GM21390 (cell line): Measurements from ENCODE around the gene IPCEF1.

ENCODE experiments used
- ATAC-seq: cut with Tn5 transposase; IDR thresholded peaks from one replicate; pipeline ENCODE4 v1.9.1; 2021; ENCODE audit not compliant: unreplicated experiment

IPCEF1 gene

GRCh38 chr6:154356690-154357089, at the start of gene IPCEF1:
TSS of gene IPCEF1 (minus strand) at chr6:154356803. CDS start at chr6:154265947, 90,856 bp downstream.
- ATAC-seq: no peak

GRCh38 chr6:154406301-154406700, 49.7 kb upstream of the IPCEF1 start:
- ATAC-seq: no peak

DNA sequence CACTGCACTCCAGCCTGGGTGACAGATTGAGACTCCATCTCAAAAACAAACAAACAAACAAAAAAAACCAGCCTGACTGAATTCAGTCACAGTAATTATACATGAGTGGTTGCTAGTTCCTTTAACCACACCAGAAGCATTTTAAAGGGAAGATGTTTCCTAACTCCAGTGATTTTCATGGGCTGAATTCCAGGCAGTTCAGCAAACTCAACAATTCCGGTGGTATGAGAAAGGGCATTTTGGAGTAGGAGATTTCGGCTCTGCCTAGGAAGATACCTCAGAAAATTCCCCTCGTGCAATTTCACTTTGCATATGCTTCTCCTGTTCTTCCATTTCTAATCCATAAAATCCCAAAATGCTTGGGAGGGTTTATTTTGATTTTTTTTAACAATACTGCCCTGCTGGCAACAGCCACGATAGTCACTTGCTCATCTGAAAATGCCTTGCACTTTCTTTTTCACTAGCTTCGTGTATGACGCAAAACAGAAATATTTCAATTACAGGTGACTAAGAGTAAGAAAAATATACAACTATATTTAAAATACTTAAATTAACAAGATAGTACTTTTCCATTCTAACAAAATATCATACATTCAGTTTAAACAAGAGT, 48.3 kb upstream of the IPCEF1 start:
- ATAC-seq: peak; percentile 45

DNA sequence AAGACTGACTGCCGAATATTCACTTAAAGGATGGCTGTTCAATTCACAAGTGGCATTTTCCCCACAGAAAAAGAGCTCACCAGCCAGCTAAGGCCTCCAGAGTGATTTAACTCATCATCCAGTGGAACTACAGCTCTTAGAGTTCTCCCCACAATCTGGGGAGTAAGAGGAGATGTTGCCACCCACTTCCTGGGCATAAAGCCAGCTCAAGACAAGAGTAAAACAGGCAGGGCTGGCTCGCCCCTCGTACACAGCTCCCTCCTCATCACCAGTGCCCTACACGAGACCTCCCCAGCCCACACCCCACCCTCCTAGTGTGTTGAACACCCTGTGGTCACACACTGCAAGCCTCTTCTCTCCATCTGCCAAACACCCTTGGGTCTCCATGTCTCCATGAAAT, 47.2 kb upstream of the IPCEF1 start:
- ATAC-seq: no peak

DNA sequence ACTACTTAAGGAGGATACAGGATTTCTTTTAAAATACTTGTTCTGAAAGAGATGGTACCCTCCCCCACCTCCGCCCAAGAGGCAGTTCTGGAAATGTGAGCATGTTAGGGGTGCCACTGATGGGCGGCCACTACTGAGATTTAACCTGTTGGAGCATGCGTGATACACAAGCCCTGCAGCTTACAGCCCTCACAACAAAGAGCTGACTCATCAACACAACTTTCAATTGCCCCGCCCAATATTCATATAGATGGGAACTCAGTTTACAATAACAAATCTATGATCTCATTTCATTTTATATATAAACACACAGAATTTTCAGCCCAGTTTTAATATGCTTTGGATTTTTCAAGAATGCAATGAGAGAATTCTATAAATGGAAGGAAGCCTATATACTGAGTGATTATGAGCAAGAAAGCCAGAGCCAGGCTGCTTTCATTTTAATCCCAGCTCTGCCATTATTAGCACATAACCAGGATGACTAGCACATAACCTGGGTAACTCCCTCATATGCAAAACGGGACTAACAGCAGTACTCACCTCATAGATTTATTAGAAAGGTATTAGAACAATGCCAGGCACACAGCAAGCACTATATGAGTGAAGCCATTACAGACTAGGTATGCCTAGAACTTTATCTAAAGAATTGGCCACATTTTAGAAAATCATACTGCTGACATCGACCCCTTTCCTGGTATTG, 45.6 kb upstream of the IPCEF1 start:
- no peak for ATAC-seq

DNA sequence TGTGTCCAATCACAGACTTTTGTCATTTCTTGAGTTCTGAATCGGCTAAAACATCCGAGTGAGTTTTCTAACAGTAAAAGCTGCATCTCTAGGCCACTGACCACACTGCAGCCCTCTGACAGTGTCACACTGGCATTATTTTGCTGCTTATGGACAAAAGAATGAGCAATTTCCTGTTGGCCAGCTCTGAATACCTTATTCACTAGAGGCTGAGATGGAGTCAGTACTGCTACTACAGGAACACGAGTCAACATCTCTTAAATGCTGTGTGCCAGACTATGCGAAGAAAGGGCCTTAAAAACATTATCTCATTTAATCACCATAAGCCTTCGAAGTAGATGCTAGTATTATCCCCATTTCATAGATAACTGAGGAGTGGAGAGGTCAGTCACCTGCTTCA, 42.5 kb upstream of the IPCEF1 start:
- ATAC-seq: no peak

DNA sequence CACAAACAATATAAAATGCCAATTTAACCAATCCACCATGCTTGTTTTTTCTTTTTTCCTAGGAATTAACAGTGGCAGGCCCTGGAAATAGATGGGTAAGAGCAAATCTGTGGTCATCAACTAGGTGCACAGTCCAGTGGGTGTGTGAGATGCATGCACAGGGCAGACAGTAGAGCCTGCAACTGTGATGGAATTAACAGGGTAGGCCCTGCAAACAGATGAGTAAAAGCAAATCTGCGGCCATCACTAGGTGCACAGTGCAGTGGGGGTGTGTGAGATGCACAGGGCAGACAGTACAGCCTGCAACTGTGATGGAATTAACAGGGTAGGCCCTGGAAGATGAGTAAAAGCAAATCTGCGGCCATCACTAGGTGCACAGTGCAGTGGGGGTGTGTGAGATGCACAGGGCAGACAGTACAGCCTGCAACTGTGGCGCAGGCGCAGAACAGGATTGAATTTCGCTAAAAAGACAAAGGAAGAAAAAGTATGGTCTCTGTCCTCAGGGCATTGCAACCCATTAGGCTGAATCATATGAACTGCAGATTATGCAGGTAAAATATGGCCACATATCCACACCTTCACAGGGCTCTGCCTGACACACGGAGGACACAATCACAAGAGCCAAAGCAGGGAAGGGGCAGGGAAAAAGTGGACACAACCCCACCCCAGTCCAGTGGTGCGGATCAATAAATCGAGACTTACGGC, 41.0 kb upstream of the IPCEF1 start:
- no peak for ATAC-seq

DNA sequence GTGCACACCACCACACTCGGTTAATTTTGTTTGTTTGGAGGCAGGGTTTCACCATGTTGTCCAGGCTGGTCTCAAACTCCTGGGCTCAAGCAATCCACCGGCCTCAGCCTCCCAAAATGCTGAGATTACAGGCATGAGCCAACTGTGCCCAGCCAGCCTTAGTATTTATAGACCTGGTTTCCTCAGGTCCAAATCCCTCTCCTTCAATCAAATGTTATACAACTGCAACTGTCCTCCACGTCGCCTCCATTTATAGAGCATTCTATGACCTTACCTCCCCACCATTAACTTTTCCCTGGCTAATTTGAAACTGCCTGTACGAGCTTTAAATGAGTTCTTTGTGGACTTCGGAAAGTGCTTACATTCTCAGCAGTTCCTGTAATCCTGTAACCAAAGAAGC, 39.3 kb upstream of the IPCEF1 start:
- no peak for ATAC-seq

GRCh38 chr6:154395316-154395715, 38.7 kb upstream of the IPCEF1 start:
- ATAC-seq: no peak

- no peak for ATAC-seq
These were observed 38.0 kb upstream of the IPCEF1 start for GRCh38 chr6:154394571-154394970.

GRCh38 chr6:154390034-154390433, 33.4 kb upstream of the IPCEF1 start:
- ATAC-seq: no peak

- no peak for ATAC-seq
These were observed 32.2 kb upstream of the IPCEF1 start for GRCh38 chr6:154388803-154389202.

DNA sequence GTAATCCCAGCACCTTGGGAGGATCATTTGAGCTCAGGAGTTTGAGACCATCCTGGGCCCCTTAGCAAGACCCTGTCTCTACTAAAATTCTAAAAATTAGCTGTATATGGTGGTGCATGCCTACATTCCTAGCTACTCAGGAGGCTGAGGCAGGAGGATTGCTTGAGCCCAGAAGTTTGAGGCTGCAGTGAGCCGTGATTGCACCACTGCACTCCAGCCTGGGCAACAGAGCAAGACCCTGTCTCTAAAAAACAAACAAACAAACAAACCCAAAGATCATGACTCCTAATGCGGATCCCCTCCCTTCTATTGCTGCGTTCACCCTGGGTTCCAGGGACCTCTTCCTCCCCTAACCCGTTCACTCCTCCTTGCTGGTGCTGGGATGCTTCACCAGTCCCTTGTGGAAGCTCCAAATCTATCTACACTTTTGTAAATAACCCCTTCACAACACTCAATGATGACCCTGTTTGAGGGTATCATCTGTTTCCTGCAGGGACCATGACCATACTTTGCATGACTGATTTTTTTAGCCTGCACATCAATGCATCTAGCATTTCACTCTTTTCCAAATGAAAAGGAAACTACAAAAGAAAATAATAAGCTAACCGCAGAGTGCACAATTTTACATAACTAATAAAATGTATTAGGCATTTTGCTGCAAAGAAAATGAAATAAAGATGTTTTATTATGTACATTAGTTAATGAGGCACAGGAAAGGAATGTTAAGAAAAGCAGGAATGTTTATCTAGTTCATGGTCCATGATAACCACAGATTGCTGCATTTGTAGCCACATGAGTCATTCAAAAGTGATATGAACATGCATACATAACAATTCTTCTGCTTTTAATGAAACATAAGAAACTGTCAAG, 30.5 kb upstream of the IPCEF1 start:
- no peak for ATAC-seq

GRCh38 chr6:154384191-154384590, 27.6 kb upstream of the IPCEF1 start:
- no peak for ATAC-seq

- no peak for ATAC-seq
These were observed 26.7 kb upstream of the IPCEF1 start for GRCh38 chr6:154383273-154383672.

DNA sequence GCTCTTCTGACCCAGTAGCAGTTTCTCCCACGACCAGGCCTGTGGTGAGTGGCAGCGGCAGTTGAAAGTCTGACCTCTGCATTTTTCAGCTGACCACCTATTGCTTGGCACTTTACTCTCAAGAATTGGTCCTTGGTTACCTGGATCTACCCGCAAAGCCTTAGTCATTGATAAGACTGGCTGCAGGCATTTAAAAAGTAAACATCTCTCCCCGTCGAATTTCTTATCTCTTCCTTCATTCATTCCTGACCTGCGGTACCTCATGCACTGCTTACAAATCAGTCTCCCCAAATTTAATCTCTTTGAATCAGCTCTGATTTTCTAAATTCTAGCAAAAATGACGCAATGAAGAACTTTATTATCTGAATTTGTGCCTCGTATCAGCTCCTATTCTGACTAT, 26.1 kb upstream of the IPCEF1 start:
- no peak for ATAC-seq

GRCh38 chr6:154381548-154381947, 24.9 kb upstream of the IPCEF1 start:
- no peak for ATAC-seq

DNA sequence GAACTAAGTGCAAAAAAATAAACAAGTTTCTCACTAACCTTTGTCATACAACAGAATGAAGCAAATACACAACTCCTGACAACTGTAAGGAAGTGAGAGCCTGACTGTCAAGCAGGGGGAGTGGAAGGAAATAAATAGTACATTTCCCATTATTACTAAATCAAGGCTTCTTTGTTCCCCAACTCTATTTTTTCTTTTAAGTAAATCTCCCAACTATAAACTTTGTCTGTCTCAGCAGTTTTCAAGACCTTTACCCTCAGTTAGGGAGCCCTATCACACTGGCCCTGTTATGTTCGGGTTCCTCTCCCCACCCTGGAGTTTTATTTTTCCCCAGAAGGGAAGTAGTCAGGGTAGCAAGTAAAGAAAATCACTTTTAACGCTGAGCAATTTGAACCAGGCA, 24.1 kb upstream of the IPCEF1 start:
- no peak for ATAC-seq

GRCh38 chr6:154379585-154379984, 23.0 kb upstream of the IPCEF1 start:
- ATAC-seq: no peak

DNA sequence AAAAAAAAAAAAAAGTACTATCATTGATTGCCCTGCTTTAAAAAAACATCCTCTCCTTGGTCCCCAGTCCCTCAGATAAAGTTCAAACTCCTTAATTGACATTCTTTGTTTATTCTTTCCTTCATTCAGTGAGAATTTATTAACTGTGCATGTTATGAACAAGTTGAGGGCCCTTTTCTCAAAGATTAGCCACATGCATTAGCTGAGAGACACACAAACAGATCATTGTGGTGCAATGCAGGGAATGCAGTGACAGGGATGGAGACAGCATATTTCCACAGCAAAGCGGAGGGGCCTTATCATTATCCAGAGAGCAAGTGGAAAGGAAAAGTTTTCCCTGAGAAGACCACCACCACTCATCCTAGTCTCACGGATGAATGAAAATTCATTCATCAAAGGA, 21.9 kb upstream of the IPCEF1 start:
- no peak for ATAC-seq

- no peak for ATAC-seq
These were observed 21.1 kb upstream of the IPCEF1 start for GRCh38 chr6:154377726-154378125.
